ENCODE data around the gene CEP170.

DNA sequence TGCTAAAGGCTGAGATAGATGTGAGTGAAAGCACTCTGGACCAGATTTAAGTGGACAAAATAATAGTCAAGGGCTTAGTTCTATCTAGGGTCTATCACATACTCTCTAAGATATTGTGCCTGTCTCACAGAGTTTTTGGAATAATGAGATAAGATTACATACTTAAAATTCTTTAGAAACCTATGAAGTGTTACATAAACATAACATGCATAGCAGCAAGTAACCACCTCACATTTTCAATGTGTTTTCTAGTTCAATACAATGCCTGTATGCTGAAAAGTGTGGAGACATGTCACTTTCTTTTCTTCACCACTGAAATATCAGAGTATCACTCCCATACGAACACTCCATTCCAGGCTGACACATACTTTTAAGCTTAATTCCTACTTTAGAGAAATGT, 16.9 kb upstream of the CEP170 start:
- TF ChIP-seq TEAD1 (CRISPR knock-in tag; IDR thresholded peaks at IDR 0.05) (no peak), RELA (CRISPR knock-in tag; IDR thresholded peaks at IDR 0.05; ENCODE audit: borderline replicate concordance) (no peak), ESRRA (CRISPR knock-in tag; IDR thresholded peaks at IDR 0.05; ENCODE audit: borderline replicate concordance) (no peak), NFYB (CRISPR knock-in tag; conservative IDR thresholded peaks at IDR 0.05; ENCODE audit: low read depth) (no peak), JUN (CRISPR knock-in tag; IDR thresholded peaks at IDR 0.05) (no peak), CBFB (CRISPR knock-in tag; IDR thresholded peaks at IDR 0.05; ENCODE audit: low read depth) (no peak), TEAD4 (CRISPR knock-in tag; IDR thresholded peaks at IDR 0.05) (no peak)
- TF ChIP-seq, protein P1, sequence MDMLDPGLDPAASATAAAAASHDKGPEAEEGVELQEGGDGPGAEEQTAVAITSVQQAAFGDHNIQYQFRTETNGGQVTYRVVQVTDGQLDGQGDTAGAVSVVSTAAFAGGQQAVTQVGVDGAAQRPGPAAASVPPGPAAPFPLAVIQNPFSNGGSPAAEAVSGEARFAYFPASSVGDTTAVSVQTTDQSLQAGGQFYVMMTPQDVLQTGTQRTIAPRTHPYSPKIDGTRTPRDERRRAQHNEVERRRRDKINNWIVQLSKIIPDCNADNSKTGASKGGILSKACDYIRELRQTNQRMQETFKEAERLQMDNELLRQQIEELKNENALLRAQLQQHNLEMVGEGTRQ (CRISPR knock-in tag; IDR thresholded peaks at IDR 0.05): no peak
- TF ChIP-seq, protein P2, sequence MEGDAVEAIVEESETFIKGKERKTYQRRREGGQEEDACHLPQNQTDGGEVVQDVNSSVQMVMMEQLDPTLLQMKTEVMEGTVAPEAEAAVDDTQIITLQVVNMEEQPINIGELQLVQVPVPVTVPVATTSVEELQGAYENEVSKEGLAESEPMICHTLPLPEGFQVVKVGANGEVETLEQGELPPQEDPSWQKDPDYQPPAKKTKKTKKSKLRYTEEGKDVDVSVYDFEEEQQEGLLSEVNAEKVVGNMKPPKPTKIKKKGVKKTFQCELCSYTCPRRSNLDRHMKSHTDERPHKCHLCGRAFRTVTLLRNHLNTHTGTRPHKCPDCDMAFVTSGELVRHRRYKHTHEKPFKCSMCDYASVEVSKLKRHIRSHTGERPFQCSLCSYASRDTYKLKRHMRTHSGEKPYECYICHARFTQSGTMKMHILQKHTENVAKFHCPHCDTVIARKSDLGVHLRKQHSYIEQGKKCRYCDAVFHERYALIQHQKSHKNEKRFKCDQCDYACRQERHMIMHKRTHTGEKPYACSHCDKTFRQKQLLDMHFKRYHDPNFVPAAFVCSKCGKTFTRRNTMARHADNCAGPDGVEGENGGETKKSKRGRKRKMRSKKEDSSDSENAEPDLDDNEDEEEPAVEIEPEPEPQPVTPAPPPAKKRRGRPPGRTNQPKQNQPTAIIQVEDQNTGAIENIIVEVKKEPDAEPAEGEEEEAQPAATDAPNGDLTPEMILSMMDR (IDR thresholded peaks at IDR 0.05): no peak

Data from WTC11 (cell line).